GM20000 (cell line): ENCODE data around the gene JPT1.

Source experiments
- DNase-seq: peaks from one replicate; pipeline ENCODE4 v3.0.0; 2012; ENCODE audit warnings: low spot score
- CTCF ChIP-seq: IDR thresholded peaks from 2 replicates; pipeline ENCODE4 v1.5.1; 2012; ENCODE audit warnings: mild to moderate bottlenecking, control low read depth; ENCODE audit errors: extremely low read depth, missing control alignments

The JPT1 gene

GRCh38 chr17:75105126-75106080 lies 48.9 kb downstream of the JPT1 start:
- TF ChIP-seq CTCF, result peak; percentile 63

GRCh38 chr17:75103601-75104554 lies 50.4 kb downstream of the JPT1 start:
- DNase-seq, result no peak
- TF ChIP-seq CTCF, result no peak

More at GRCh38 chr17:75105126-75106080, 48.9 kb downstream of the JPT1 start:
- peak; percentile 75 for DNase-seq

GRCh38 chr17:75102385-75102821 lies 51.9 kb downstream of the JPT1 start:
- peak; percentile 62 for DNase-seq

GRCh38 chr17:75099881-75100595 lies 54.3 kb downstream of the JPT1 start:
- DNase-seq, result no peak
- no peak for TF ChIP-seq CTCF

More at GRCh38 chr17:75102385-75102821, 51.9 kb downstream of the JPT1 start:
- no peak for TF ChIP-seq CTCF

GRCh38 chr17:75098861-75099260 lies 55.5 kb downstream of the JPT1 start:
- DNase-seq, result no peak
- TF ChIP-seq CTCF, result no peak

GRCh38 chr17:75097865-75098264 lies 56.4 kb downstream of the JPT1 start:
- no peak for TF ChIP-seq CTCF
- no peak for DNase-seq
